ENCODE results near the gene SMIM22.

Gene SMIM22

GRCh38 chr16:4795181-4795827 lies at the start of gene SMIM22:
TSS of gene SMIM22 (plus strand) at chr16:4795369. CDS start at chr16:4795735, 366 bp downstream.
- no peak for DNase-seq

- no peak for DNase-seq
These were observed 49.0 kb upstream of the SMIM22 start for GRCh38 chr16:4746215-4746614.

DNA sequence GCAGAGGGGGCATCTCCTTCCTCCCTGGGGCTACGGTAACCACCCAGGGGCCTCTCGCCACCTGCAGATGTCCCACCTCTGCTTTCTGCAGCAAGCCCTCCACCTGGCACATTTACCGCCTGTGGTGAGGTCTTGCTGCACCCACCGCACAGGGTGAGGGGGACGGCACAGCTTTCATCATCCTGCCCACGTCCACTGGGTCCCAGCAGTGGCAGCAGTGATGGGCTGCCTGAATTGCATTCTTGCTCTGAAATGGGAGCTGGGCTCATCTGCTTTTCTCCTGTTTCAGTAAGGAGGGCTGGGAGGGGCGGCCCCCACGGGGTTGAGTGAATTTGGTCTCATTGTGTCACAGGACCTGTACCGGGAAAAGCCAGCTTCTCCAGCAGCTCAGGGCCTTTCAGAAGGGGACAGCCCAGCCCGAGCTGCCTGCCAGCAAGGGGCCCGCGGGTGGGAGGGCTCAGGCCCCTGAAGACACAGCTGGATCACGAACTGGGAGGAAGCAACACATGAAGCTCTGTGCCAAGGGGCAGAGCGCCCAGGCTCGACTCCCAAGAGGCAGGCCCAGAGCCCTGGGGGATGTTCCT lies 48.1 kb upstream of the SMIM22 start:
- no peak for DNase-seq

- DNase-seq = no peak
These were observed 47.1 kb upstream of the SMIM22 start for GRCh38 chr16:4747906-4748681.

DNA sequence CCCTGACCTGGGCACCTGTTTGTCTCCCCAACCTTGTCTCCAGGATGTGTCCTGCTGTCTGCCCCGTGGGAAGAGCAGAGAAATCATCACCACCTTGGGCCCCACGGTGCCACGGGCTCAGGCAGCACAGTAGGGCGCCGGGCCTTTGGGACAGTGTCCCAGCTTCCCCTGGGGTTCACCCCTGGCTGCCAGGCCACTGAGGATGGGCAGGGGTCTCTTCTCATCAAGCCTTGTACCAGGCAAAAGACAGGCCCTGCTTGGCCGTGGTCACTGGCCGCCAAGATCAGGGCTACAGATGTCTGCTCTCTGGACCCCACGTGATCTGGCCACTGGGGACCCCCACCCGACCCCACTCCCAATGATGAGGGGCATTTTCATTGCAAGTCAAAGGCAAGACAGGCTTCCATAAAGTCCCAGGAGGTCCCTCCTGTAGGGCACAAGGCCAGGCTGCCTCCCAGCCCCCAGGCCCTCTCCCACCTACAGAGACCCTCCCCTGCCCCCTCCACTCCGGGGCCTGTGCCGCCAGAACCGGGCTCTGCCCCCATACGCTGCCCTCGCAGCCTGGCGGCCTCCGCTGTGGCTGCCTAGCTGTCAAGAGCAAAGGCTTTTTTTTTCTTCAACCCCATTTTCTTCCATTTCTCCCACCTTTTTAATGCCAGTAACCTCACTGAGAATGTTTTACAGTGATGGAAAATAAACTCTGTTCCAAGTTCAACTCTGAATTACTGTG lies 46.3 kb upstream of the SMIM22 start:
- no peak for DNase-seq

GRCh38 chr16:4749700-4750257 lies 45.4 kb upstream of the SMIM22 start:
- DNase-seq = no peak

- no peak for DNase-seq
These were observed 44.3 kb upstream of the SMIM22 start for GRCh38 chr16:4750896-4751295.

GRCh38 chr16:4752351-4753100 lies 42.6 kb upstream of the SMIM22 start:
- no peak for DNase-seq

GRCh38 chr16:4753227-4753626 lies 41.9 kb upstream of the SMIM22 start:
- DNase-seq = no peak

- no peak for DNase-seq
These were observed 40.3 kb upstream of the SMIM22 start for GRCh38 chr16:4754865-4755264.

DNA sequence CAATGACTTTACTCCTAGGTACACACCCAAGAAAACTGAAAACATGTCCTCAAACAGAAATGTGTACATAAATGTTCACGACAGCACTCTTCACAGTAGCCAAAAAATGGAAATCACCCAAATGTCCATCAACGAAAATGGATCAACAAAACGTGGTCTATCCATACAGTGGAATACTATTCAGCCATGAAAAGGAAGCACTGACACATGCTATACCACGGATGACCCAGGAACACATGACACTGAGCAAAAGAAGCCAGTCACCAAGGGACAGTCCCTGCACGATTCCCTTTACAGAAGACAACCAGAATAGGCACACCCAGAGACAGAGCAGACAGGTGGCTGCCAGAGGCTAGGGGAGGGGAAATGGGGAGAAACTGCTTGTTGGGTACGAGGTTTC lies 39.5 kb upstream of the SMIM22 start:
- no peak for DNase-seq

- no peak for DNase-seq
These were observed 34.8 kb upstream of the SMIM22 start for GRCh38 chr16:4760221-4760910.

GRCh38 chr16:4762205-4762604 lies 33.0 kb upstream of the SMIM22 start:
- DNase-seq = no peak

- DNase-seq = no peak
These were observed 31.4 kb upstream of the SMIM22 start for GRCh38 chr16:4763791-4764190.

- no peak for DNase-seq
These were observed 29.4 kb upstream of the SMIM22 start for GRCh38 chr16:4765511-4766474.

- DNase-seq = peak; percentile 98
These were observed 28.1 kb upstream of the SMIM22 start, which contains the start of gene ZNF500 for GRCh38 chr16:4766875-4767628. TSS of gene ZNF500 (minus strand) at chr16:4767162. CDS start at chr16:4765978, 1,184 bp downstream.

DNA sequence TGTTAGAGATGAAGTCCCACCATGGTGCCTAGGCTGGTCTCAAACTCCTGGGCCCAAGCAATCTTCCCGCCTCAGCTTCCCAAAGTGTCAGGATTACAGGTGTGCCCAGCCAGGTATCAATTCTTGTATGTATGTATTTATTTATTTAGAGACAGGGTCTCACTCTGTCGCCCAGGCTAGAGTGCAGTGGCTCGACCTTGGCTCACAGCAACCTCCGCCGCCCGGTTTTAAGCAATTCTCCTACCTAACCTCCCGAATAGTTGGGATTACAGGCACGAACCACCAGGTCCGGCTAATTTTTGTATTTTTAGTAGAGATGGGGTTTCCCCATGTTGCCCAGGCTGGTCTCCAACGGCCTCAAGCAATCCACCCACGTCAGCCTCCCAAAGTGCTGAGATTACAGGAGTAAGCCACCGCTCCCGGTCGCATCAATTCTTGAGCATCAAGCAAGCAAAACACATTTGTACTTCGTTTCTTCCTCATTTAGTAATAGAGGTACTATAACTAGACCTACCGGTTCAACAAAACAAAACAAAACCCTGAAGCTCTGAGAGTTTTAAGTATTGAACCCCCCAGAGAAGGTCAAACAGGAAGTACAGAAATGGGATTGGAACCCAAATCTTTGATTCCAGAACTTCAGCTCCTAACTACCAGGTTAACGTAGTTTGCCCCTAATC lies 27.2 kb upstream of the SMIM22 start:
- DNase-seq = peak; percentile 22

DNA sequence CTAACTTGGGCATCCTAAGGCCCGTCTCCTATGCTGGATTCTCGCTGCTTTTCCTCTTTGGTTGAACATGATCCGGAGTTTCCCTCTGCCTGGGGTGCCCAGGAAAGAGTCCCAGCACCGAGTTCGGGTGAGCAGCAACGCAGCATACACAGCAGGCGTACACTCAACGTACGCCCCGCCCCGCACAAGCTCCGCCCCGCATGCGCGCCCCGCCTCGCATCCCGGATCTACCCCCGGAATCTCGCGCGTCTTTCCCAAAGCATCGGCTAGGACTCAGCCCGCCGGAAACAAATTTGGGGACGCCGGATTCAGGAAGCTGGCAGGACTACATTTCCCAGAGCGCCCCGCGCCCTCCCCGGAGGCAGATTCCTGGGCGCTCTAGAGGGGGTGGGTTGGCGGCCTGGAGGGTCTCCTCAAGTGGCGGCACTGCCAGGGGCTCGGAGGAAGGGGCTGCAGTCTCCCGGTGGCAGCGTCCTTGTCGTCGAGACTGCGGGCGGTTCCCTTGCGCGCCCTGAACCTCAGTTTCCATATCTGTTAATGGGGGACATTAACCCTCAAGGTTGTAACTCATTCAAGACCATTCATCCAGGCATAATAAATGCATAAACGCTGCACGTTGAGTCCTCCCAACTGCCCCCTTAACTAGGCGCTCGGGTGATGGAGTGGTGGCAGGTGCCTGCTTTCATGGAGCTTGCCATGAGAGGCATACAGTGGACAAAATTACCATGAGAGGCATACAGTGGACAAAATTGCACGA lies 26.4 kb upstream of the SMIM22 start:
- peak; percentile 99 for DNase-seq
